ENCODE data around the gene ECHS1.

Gene ECHS1

DNA sequence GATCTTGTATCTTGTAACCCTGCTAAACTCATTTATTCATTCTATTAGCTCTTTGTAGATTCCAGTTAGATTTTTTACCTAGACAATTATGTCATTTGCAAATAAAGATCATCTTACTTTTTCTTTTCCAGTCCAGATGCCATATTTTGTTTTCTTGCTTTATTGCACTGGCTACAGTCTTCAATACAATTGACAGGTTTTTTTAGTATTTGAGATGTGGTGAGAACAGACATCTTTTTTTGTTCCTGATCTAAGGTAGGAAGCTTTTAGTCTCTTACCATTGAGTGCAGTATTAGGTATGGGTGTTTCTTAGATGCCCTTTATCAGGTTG, 39.2 kb upstream of the ECHS1 start:
- Histone ChIP-seq H3K9me3 (ENCODE audit: control insufficient read depth, low read length) (peaks cover 37% of the 10 kb centered on the region), H3K4me3 (ENCODE audit: extremely low read depth, insufficient read depth, low read length, poor library complexity, severe bottlenecking) (no peak overlapping the region), H3K27ac (ENCODE audit: low read depth, low read length, severe bottlenecking) (no peak overlapping the region), H3K4me1 (ENCODE audit: control insufficient read depth, insufficient read depth, low read length, poor library complexity, severe bottlenecking) (no peaks in the 10 kb centered on the region), H3K36me3 (ENCODE audit: control insufficient read depth, insufficient read depth, low read length) (peaks cover 80% of the 10 kb centered on the region)

DNA sequence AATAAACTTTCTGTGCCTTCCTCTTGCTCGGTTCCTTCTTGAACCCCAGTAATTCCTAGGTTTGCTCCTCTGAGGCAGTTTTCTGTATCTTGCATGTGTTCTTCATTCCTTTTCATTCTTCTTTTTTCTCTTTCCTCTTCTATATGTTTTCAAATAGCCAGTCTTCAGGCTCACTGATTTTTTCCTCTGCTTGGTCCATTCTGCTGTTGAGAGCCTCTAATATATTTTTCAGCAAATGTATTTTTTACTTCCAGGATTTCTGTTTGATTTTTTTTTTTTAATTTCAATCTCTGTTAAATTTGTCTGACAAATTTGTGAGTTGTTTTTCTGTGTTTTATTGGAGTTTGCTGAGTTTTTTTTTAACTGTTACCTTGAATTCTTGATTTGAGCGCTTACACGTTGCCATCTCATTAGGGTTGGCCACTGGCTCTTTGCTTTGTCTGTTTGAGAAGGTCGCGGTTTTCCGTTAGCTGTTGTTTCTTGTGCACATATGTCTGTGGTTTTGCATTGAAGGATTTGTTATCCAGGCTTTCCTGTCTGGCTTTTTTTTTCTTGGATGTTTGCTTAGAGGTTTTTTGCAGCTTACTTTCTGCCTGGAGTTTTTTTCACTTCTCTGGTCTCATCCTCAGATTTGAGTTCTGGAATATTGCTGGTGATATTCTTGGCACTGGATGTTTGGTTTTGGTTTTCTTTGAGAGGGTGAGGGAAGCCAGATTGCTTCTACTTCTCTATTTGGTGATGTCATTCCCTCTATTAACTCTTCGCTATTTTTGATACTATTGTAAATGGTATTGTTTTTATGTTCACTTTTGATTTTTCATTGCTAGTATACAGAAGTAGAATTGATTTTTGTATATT, 38.6 kb upstream of the ECHS1 start:
- Histone ChIP-seq H3K4me1 (ENCODE audit: control insufficient read depth, insufficient read depth, low read length, poor library complexity, severe bottlenecking) (no peaks in the 10 kb centered on the region), H3K9me3 (ENCODE audit: control insufficient read depth, low read length) (peaks cover 37% of the 10 kb centered on the region), H3K4me3 (ENCODE audit: extremely low read depth, insufficient read depth, low read length, poor library complexity, severe bottlenecking) (no peak overlapping the region), H3K36me3 (ENCODE audit: control insufficient read depth, insufficient read depth, low read length) (peaks cover 86% of the 10 kb centered on the region), H3K27ac (ENCODE audit: low read depth, low read length, severe bottlenecking) (no peak overlapping the region)
- 90 to 100% methylated on average over 5 to 6 of the region's 7 CpGs for WGBS, 2 experiments (ENCODE audit: insufficient coverage in 2 of 2)

DNA sequence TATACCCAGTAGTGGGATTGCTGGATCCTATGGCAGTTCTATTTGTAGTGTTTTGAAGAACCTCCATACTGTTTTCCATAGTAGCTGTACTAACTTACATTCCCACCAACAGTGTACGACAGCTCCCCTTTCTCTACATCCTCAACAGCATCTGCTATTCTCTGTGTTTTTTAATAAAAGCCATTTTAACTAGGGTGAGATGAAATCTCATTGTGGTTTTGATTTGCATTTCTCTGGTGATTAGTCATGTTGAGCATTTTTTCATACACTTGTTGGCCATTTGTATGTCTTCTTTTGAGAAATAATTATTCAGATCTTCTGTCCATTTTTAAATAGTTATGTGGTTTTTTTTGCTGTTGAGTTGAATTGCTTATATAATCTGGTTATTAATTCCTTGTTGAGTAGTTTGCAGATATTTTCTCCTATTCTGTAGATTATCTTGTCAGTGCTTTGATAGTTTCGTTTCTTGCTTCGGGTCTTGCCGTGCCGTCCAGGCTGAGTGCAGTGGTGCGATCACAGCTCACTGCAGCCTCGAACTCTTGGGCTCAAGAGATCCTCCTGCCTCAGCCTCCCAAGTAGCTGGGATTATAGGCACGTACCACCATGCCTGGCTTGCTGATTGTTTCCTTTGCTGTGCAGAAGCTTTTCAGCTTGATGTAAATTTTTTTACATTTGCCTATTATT, 32.8 kb upstream of the ECHS1 start:
- WGBS, 2 experiments (ENCODE audit: insufficient coverage in 2 of 2), result 98 to 100% methylated on average over 2 to 6 of the region's 8 CpGs
- peaks cover 96% of the 10 kb centered on the region for H3K36me3 ChIP-seq (ENCODE audit: control insufficient read depth, insufficient read depth, low read length)

DNA sequence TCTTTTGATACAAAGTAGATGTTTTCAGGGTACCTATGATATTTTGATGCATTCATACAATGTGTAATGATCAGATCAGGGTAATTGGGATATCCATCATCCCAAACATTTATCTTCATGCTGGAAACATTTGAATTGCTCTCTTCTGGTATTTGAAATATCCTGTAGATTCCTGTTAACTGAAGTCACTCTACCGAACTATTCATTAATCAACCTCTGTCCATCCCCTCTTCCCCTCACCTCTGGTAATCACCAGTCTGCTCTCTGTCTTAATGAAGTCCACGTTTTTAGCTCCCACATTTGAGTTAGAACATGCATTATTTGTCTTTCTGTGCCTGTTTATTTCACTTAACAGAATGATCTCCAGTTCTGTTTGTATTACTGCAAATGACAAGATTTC, 32.1 kb upstream of the ECHS1 start:
- WGBS, 2 experiments (ENCODE audit: insufficient coverage in 2 of 2), result 94 to 100% methylated on average over 1 to 2 of the region's 2 CpGs
- Histone ChIP-seq H3K4me1 (ENCODE audit: control insufficient read depth, insufficient read depth, low read length, poor library complexity, severe bottlenecking) (peaks cover 9% of the 10 kb centered on the region), H3K27ac (ENCODE audit: low read depth, low read length, severe bottlenecking) (no peak overlapping the region), H3K4me3 (ENCODE audit: extremely low read depth, insufficient read depth, low read length, poor library complexity, severe bottlenecking) (no peak overlapping the region), H3K9me3 (ENCODE audit: control insufficient read depth, low read length) (peaks cover 8% of the 10 kb centered on the region), H3K36me3 (ENCODE audit: control insufficient read depth, insufficient read depth, low read length) (peaks cover 96% of the 10 kb centered on the region)

More for the DNA sequence above, 32.8 kb upstream of the ECHS1 start:
- H3K4me1 ChIP-seq (ENCODE audit: control insufficient read depth, insufficient read depth, low read length, poor library complexity, severe bottlenecking), result peaks cover 9% of the 10 kb centered on the region
- H3K4me3 ChIP-seq (ENCODE audit: extremely low read depth, insufficient read depth, low read length, poor library complexity, severe bottlenecking), result no peak overlapping the region
- H3K27ac ChIP-seq (ENCODE audit: low read depth, low read length, severe bottlenecking), result no peak overlapping the region
- H3K9me3 ChIP-seq (ENCODE audit: control insufficient read depth, low read length), result peaks cover 14% of the 10 kb centered on the region

DNA sequence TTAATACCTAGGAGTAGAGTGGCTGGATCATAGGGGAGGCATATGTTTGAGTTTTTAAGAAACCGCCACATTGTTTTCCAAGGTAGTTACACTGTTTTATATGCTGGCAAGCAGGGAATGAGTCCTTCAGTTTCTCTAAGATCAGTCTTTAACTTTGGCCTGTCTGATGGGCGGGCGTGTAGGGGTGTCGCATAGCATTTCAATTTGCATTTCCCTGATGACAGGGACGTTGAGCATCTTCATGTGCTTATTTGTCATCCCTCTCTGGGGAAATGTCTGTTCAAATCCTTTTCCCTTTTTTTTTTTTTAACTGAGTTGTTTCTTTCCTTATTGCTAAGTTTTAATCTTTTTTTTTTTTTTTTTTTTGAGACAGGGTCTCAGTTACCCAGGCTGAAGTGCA, 30.6 kb upstream of the ECHS1 start:
- H3K36me3 ChIP-seq (ENCODE audit: control insufficient read depth, insufficient read depth, low read length), result peaks cover 94% of the 10 kb centered on the region

DNA sequence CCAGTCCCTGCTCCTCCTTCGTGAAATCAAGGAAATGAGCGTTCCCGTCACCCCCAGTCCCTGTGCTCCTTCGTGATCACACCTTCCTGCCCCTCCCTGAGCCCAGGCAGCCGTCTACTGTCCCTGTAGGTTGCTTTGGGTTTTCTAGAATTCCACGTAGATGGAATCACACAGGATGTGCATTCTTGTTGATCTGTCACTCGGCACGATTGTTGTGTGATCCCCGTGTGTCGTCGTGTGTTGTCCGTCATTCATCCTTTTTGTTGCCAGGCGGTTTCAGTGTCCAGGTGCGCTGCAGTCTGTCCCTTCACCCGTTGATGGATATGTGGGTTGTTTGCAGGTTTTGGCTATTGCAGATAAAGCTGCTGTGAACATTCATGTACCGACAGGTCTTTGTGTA, 30.2 kb upstream of the ECHS1 start:
- Histone ChIP-seq H3K27ac (ENCODE audit: low read depth, low read length, severe bottlenecking) (no peak overlapping the region), H3K4me1 (ENCODE audit: control insufficient read depth, insufficient read depth, low read length, poor library complexity, severe bottlenecking) (peaks cover 9% of the 10 kb centered on the region), H3K36me3 (ENCODE audit: control insufficient read depth, insufficient read depth, low read length) (peaks cover 94% of the 10 kb centered on the region), H3K9me3 (ENCODE audit: control insufficient read depth, low read length) (no peaks in the 10 kb centered on the region), H3K4me3 (ENCODE audit: extremely low read depth, insufficient read depth, low read length, poor library complexity, severe bottlenecking) (no peak overlapping the region)
- WGBS, 2 experiments (ENCODE audit: insufficient coverage in 2 of 2), result 87 to 91% methylated on average over 12 to 16 of the region's 16 CpGs

More for the DNA sequence above, 30.6 kb upstream of the ECHS1 start:
- H3K9me3 ChIP-seq (ENCODE audit: control insufficient read depth, low read length), result no peaks in the 10 kb centered on the region
- H3K27ac ChIP-seq (ENCODE audit: low read depth, low read length, severe bottlenecking), result no peak overlapping the region
- H3K4me3 ChIP-seq (ENCODE audit: extremely low read depth, insufficient read depth, low read length, poor library complexity, severe bottlenecking), result no peak overlapping the region
- 90 to 100% methylated on average over 5 of the region's 5 CpGs for WGBS, 2 experiments (ENCODE audit: insufficient coverage in 2 of 2)
- peaks cover 9% of the 10 kb centered on the region for H3K4me1 ChIP-seq (ENCODE audit: control insufficient read depth, insufficient read depth, low read length, poor library complexity, severe bottlenecking)

DNA sequence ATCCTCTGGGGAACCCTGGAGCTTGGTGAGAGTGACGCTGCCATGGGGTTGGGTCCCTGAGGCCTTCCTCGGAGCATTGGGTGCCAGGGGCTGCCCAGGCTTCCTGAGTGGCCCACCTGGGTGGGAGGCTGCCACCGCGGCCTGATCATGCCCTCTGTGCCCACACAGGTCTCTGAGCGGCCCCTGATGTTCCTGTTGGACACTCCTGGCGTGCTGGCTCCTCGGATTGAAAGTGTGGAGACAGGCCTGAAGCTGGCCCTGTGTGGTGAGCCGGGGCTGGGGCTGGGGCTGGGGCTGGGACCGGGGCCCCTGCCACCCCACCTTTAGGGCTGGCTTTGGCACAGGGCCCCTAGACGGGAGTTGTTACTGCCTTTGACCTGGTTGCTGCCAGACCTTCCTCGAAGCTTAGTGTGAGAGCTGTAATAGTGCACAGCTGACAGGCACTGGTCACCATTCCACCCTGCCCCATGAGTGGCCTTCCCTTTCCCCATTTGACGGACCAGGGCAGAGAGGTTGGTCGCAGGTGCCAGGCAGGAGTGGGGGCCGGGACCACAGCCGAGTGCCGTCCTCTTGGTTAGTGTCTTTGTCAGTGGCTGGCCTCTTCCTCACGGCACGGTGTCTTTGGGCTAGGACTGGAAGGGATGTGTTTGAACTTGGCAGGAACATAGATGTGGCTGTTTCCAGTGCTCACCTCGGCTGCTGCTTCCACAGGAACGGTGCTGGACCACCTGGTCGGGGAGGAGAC, 29.0 kb upstream of the ECHS1 start:
- Histone ChIP-seq H3K27ac (ENCODE audit: low read depth, low read length, severe bottlenecking) (peak overlapping the region; percentile 49), H3K36me3 (ENCODE audit: control insufficient read depth, insufficient read depth, low read length) (peaks cover 93% of the 10 kb centered on the region), H3K9me3 (ENCODE audit: control insufficient read depth, low read length) (no peaks in the 10 kb centered on the region), H3K4me1 (ENCODE audit: control insufficient read depth, insufficient read depth, low read length, poor library complexity, severe bottlenecking) (peaks cover 9% of the 10 kb centered on the region), H3K4me3 (ENCODE audit: extremely low read depth, insufficient read depth, low read length, poor library complexity, severe bottlenecking) (no peak overlapping the region)
- 94 to 97% methylated on average over 12 to 21 of the region's 21 CpGs for WGBS, 2 experiments (ENCODE audit: insufficient coverage in 2 of 2)

DNA sequence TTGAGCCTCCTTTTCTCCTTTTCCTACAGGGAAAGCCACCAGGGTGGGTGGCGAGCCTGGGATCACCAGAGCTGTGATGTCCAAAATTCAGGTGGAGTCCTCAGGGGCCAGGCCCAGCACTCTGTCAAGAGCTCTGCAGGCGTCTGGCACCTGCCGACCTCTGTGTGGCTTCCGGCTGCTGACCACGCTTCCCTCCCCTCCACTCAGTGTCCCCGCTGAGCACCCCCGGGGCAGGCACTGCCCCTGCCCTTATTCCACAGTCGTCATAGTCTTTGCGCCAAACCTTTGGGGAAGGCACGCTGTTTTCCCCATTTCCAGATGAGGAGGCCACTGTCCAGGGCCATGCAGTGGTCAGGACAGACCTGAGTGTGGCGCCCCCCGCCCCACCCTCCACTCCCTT, 28.3 kb upstream of the ECHS1 start:
- Histone ChIP-seq H3K27ac (ENCODE audit: low read depth, low read length, severe bottlenecking) (no peak overlapping the region), H3K4me1 (ENCODE audit: control insufficient read depth, insufficient read depth, low read length, poor library complexity, severe bottlenecking) (peaks cover 9% of the 10 kb centered on the region), H3K36me3 (ENCODE audit: control insufficient read depth, insufficient read depth, low read length) (peaks cover 93% of the 10 kb centered on the region), H3K9me3 (ENCODE audit: control insufficient read depth, low read length) (no peaks in the 10 kb centered on the region), H3K4me3 (ENCODE audit: extremely low read depth, insufficient read depth, low read length, poor library complexity, severe bottlenecking) (no peak overlapping the region)
- WGBS, 2 experiments (ENCODE audit: insufficient coverage in 2 of 2), result 96 to 97% methylated on average over 8 to 10 of the region's 12 CpGs

DNA sequence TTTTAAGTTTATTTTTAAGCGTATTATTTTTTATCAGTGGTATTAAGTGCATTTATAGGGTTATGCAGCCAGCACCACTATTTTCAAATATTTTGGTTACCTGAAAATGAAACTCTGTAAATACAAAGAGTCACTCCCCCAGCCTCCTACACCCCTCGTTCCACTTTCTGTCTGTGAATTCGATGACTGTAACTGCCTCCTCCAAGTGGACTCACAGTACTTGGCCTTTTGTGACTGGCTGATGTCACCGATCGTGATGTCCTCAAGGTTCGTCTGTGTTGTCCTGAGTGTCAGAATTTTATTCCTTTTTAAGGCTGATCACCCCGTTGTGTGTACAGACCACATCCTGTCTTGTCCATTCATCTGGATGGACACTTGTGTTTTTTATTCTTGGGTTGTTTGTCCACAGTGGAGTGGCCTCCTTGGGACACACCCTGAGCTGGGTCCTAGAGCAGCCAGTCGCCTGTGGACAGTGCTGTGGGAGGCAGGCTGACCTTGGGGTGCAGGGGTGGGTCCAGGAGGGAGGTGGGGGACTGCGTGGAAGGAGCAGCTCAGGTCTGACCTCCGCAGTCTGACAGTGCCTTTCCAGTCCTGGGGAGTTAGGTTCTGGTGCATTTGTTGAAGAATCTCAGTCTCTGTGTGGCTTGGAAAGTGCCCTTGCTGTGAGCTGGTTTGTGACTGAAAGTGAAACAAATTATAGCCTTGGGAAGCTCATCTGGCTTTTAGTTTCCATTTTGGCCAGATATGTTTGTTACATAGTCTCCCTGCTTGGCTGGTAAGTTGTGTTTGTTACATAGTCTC, 27.7 kb upstream of the ECHS1 start:
- Histone ChIP-seq H3K9me3 (ENCODE audit: control insufficient read depth, low read length) (no peaks in the 10 kb centered on the region), H3K4me1 (ENCODE audit: control insufficient read depth, insufficient read depth, low read length, poor library complexity, severe bottlenecking) (peaks cover 9% of the 10 kb centered on the region), H3K27ac (ENCODE audit: low read depth, low read length, severe bottlenecking) (no peak overlapping the region), H3K4me3 (ENCODE audit: extremely low read depth, insufficient read depth, low read length, poor library complexity, severe bottlenecking) (no peak overlapping the region), H3K36me3 (ENCODE audit: control insufficient read depth, insufficient read depth, low read length) (peaks cover 94% of the 10 kb centered on the region)
- WGBS, 2 experiments (ENCODE audit: insufficient coverage in 2 of 2), result 93 to 97% methylated on average over 7 of the region's 10 CpGs

DNA sequence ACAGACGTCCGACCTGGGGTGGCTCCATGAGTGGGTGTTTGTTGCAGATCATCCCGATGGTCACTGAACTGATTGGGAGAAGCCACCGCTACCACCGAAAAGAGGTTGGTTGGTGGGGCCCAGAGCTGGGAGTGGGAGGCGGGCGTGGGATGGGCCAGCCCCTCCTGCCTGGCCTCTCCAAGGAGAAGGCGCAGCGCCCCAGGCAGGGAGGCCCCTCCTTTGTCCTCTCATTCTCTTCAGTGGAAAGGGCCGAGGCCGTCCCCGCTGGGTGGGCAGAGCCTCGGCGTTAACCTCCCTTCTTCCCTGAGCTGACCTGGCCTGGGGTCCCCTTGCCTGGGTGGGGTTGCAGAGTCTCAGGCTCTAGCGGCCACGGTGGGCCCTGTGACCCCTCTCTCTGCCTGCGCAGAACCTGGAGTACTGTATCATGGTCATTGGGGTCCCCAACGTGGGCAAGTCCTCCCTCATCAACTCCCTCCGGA, 26.0 kb upstream of the ECHS1 start:
- peaks cover 82% of the 10 kb centered on the region for H3K36me3 ChIP-seq (ENCODE audit: control insufficient read depth, insufficient read depth, low read length)
- 96 to 97% methylated on average over 17 of the region's 19 CpGs for WGBS, 2 experiments (ENCODE audit: insufficient coverage in 2 of 2)

More for the DNA sequence above, 26.0 kb upstream of the ECHS1 start:
- Histone ChIP-seq H3K9me3 (ENCODE audit: control insufficient read depth, low read length) (no peaks in the 10 kb centered on the region), H3K4me3 (ENCODE audit: extremely low read depth, insufficient read depth, low read length, poor library complexity, severe bottlenecking) (no peak overlapping the region), H3K4me1 (ENCODE audit: control insufficient read depth, insufficient read depth, low read length, poor library complexity, severe bottlenecking) (peaks cover 21% of the 10 kb centered on the region), H3K27ac (ENCODE audit: low read depth, low read length, severe bottlenecking) (no peak overlapping the region)

Measured in mesodermal cell (in vitro differentiated cells).